ENCODE results near the gene TEAD4. TPM values are rescaled to one million over a fixed set of nuclear protein-coding genes. Genes with fewer than 3 reads are reported as not detected.
A peak's percentile ranks its signal among the peaks of the same experiment; 100 is the strongest.

Gene TEAD4
- total RNA-seq, 1 experiment from 2014 or later = 96.8 TPM

- H3K4me3 Mint-ChIP-seq = no peak overlapping the region
Measured at GRCh38 chr12:3047961-3048360, 88.8 kb downstream of the TEAD4 start.

DNA sequence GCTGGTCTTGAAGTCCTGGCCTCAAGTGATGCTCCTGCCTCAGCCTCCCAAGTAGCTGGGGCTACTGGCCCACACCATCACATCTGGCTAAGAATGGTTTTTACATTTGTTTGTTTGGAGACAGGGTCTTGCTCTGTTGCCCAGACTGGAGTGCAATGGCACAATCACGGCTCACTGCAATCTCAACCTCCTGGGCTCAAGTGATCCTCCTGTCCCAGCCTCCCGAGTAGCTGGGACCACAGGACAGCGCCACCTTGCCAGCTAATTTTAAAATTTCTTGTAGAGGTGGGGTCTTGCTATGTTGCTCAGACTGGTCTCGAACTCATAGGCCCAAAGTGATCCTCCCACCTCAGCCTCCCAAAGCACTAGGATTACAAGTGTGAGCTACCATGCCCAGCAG is 89.3 kb downstream of the TEAD4 start:
- no peak overlapping the region for H3K4me3 Mint-ChIP-seq
- H3K4me1 Mint-ChIP-seq = peaks cover 12% of the 10 kb centered on the region
- no peak overlapping the region for H3K27ac Mint-ChIP-seq
- H3K9me3 Mint-ChIP-seq = no peaks in the 10 kb centered on the region
- ChIA-PET POLR2A (no interaction called here), CTCF (interaction anchor here (2.6 kb wide), 1 partner anchor 14 kb away, joined by 8 read pairs; no protein-coding TSS in a partner anchor)
- H3K27me3 Mint-ChIP-seq (ENCODE audit: low read depth) = peaks cover 6% of the 10 kb centered on the region
- peaks cover 4% of the 10 kb centered on the region; the same call in 1 of the 2 replicates for H3K36me3 Mint-ChIP-seq
- DNase-seq (ENCODE audit: low spot score) (no peak), ATAC-seq (no peak)
- TF ChIP-seq, protein P1, sequence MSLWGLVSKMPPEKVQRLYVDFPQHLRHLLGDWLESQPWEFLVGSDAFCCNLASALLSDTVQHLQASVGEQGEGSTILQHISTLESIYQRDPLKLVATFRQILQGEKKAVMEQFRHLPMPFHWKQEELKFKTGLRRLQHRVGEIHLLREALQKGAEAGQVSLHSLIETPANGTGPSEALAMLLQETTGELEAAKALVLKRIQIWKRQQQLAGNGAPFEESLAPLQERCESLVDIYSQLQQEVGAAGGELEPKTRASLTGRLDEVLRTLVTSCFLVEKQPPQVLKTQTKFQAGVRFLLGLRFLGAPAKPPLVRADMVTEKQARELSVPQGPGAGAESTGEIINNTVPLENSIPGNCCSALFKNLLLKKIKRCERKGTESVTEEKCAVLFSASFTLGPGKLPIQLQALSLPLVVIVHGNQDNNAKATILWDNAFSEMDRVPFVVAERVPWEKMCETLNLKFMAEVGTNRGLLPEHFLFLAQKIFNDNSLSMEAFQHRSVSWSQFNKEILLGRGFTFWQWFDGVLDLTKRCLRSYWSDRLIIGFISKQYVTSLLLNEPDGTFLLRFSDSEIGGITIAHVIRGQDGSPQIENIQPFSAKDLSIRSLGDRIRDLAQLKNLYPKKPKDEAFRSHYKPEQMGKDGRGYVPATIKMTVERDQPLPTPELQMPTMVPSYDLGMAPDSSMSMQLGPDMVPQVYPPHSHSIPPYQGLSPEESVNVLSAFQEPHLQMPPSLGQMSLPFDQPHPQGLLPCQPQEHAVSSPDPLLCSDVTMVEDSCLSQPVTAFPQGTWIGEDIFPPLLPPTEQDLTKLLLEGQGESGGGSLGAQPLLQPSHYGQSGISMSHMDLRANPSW (CRISPR knock-in tag; conservative IDR thresholded peaks at IDR 0.05; ENCODE audit: low read depth) = no peak
- TF ChIP-seq E2F5 (CRISPR knock-in tag; IDR thresholded peaks at IDR 0.05) (no peak), ZMAT4 (CRISPR knock-in tag; IDR thresholded peaks at IDR 0.05) (no peak), GTF2I (CRISPR knock-in tag; conservative IDR thresholded peaks at IDR 0.05) (0 out of 2 replicates have a peak, but pooled peaks have one; percentile 44), RELA (CRISPR knock-in tag; IDR thresholded peaks at IDR 0.05; ENCODE audit: borderline replicate concordance) (no peak), ZNF121 (CRISPR knock-in tag; IDR thresholded peaks at IDR 0.05) (peak; percentile 68; the same call in 1 of the 2 replicates), ZNF396 (CRISPR knock-in tag; IDR thresholded peaks at IDR 0.05; ENCODE audit: borderline replicate concordance) (no peak), TEAD4 (CRISPR knock-in tag; IDR thresholded peaks at IDR 0.05) (no peak), PRDM15 (CRISPR knock-in tag; IDR thresholded peaks at IDR 0.05) (no peak)
- TF ChIP-seq, protein P2, sequence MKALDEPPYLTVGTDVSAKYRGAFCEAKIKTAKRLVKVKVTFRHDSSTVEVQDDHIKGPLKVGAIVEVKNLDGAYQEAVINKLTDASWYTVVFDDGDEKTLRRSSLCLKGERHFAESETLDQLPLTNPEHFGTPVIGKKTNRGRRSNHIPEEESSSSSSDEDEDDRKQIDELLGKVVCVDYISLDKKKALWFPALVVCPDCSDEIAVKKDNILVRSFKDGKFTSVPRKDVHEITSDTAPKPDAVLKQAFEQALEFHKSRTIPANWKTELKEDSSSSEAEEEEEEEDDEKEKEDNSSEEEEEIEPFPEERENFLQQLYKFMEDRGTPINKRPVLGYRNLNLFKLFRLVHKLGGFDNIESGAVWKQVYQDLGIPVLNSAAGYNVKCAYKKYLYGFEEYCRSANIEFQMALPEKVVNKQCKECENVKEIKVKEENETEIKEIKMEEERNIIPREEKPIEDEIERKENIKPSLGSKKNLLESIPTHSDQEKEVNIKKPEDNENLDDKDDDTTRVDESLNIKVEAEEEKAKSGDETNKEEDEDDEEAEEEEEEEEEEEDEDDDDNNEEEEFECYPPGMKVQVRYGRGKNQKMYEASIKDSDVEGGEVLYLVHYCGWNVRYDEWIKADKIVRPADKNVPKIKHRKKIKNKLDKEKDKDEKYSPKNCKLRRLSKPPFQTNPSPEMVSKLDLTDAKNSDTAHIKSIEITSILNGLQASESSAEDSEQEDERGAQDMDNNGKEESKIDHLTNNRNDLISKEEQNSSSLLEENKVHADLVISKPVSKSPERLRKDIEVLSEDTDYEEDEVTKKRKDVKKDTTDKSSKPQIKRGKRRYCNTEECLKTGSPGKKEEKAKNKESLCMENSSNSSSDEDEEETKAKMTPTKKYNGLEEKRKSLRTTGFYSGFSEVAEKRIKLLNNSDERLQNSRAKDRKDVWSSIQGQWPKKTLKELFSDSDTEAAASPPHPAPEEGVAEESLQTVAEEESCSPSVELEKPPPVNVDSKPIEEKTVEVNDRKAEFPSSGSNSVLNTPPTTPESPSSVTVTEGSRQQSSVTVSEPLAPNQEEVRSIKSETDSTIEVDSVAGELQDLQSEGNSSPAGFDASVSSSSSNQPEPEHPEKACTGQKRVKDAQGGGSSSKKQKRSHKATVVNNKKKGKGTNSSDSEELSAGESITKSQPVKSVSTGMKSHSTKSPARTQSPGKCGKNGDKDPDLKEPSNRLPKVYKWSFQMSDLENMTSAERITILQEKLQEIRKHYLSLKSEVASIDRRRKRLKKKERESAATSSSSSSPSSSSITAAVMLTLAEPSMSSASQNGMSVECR (CRISPR knock-in tag; IDR thresholded peaks at IDR 0.05; ENCODE audit: borderline replicate concordance) = no peak
- TF ChIP-seq, protein P3, sequence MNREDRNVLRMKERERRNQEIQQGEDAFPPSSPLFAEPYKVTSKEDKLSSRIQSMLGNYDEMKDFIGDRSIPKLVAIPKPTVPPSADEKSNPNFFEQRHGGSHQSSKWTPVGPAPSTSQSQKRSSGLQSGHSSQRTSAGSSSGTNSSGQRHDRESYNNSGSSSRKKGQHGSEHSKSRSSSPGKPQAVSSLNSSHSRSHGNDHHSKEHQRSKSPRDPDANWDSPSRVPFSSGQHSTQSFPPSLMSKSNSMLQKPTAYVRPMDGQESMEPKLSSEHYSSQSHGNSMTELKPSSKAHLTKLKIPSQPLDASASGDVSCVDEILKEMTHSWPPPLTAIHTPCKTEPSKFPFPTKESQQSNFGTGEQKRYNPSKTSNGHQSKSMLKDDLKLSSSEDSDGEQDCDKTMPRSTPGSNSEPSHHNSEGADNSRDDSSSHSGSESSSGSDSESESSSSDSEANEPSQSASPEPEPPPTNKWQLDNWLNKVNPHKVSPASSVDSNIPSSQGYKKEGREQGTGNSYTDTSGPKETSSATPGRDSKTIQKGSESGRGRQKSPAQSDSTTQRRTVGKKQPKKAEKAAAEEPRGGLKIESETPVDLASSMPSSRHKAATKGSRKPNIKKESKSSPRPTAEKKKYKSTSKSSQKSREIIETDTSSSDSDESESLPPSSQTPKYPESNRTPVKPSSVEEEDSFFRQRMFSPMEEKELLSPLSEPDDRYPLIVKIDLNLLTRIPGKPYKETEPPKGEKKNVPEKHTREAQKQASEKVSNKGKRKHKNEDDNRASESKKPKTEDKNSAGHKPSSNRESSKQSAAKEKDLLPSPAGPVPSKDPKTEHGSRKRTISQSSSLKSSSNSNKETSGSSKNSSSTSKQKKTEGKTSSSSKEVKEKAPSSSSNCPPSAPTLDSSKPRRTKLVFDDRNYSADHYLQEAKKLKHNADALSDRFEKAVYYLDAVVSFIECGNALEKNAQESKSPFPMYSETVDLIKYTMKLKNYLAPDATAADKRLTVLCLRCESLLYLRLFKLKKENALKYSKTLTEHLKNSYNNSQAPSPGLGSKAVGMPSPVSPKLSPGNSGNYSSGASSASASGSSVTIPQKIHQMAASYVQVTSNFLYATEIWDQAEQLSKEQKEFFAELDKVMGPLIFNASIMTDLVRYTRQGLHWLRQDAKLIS (CRISPR knock-in tag; IDR thresholded peaks at IDR 0.05; ENCODE audit: borderline replicate concordance) = no peak

More at GRCh38 chr12:3047961-3048360, 88.8 kb downstream of the TEAD4 start:
- POLR2A ChIA-PET = no interaction called here
- DNase-seq (ENCODE audit: low spot score) = peak; percentile 10
- Mint-ChIP-seq H3K27ac (peak overlapping the region; percentile 8; the same call in 1 of the 2 replicates), H3K36me3 (peaks cover 4% of the 10 kb centered on the region; the same call in 1 of the 2 replicates), H3K27me3 (ENCODE audit: low read depth) (peaks cover 6% of the 10 kb centered on the region), H3K4me1 (peaks cover 12% of the 10 kb centered on the region), H3K9me3 (no peaks in the 10 kb centered on the region)
- peak; percentile 16 for ATAC-seq
- no peak for TF ChIP-seq JAZF1 (CRISPR knock-in tag; IDR thresholded peaks at IDR 0.05)
- no peak for TF ChIP-seq HMGXB4 (CRISPR knock-in tag; IDR thresholded peaks at IDR 0.05)
- no peak for TF ChIP-seq KAT7 (CRISPR knock-in tag; IDR thresholded peaks at IDR 0.05; ENCODE audit: borderline replicate concordance)
- TF ChIP-seq NFATC4 (CRISPR knock-in tag; IDR thresholded peaks at IDR 0.05) = no peak
- CTCF ChIA-PET = interaction anchor here (2.6 kb wide), 1 partner anchor 14 kb away, joined by 8 read pairs; no protein-coding TSS in a partner anchor

Data from WTC11 (cell line).